ENCODE measurements around the gene COPG1.

COPG1 gene

GRCh38 chr3:129231331-129232119 is 17.9 kb upstream of the COPG1 start:
- Histone ChIP-seq H3K9me2 (replicated peaks; ENCODE audit: low read depth, low read length) (no peaks in the 10 kb centered on the region), H3K27me3 (ENCODE audit: insufficient read depth, low read length, poor library complexity, severe bottlenecking) (no peaks in the 10 kb centered on the region), H3K9me3 (ENCODE audit: insufficient read depth, low read depth, low read length) (no peaks in the 10 kb centered on the region), H3K79me2 (ENCODE audit: insufficient read depth, low read length) (no peaks in the 10 kb centered on the region), H3K4me2 (ENCODE audit: low read depth, low read length, poor library complexity, severe bottlenecking) (no peak overlapping the region), H3K4me3 (ENCODE audit: low read length, poor library complexity, severe bottlenecking) (no peak overlapping the region), H4K20me1 (ENCODE audit: insufficient read depth, low read length, poor library complexity, severe bottlenecking) (no peaks in the 10 kb centered on the region), H2AFZ (ENCODE audit: low read length) (no peak overlapping the region), H3K36me3 (ENCODE audit: insufficient read depth, low read length) (no peaks in the 10 kb centered on the region), H3K4me1 (ENCODE audit: insufficient read depth, low read length, poor library complexity, severe bottlenecking) (peaks cover 10% of the 10 kb centered on the region), H3F3A (ENCODE audit: low read depth) (no peaks in the 10 kb centered on the region), H3K9ac (ENCODE audit: low read depth, low read length, poor library complexity, severe bottlenecking) (no peak overlapping the region)
- TF ChIP-seq EZH2phosphoT487 (IDR thresholded peaks at IDR 0.05; ENCODE audit: borderline replicate concordance) (no peak), CTCF (conservative IDR thresholded peaks at IDR 0.05; ENCODE audit: low read length) (no peak)

DNA sequence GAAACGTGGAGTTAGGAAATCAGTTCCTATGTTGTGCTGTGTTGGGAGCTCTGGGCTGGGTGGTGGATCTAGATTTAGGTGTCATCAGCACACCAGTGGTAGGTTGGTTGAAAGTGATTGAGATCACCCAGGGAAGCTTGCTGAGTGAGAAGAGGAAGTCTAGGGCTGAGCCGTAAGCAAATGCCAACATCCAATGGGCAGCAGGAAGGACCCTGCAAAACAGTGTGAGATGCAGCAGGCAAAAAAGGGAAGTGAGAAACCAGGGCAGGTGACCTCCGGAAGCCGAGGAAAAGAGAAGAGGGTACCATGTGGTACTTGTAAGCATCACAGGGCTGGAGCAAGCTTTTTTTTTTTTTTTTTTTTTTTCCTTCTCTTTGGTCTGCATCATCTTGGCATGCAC is 15.9 kb upstream of the COPG1 start:
- Histone ChIP-seq H3K4me1 (ENCODE audit: insufficient read depth, low read length, poor library complexity, severe bottlenecking) (peaks cover 8% of the 10 kb centered on the region), H4K20me1 (ENCODE audit: insufficient read depth, low read length, poor library complexity, severe bottlenecking) (no peaks in the 10 kb centered on the region), H3K27me3 (ENCODE audit: insufficient read depth, low read length, poor library complexity, severe bottlenecking) (no peaks in the 10 kb centered on the region), H2AFZ (ENCODE audit: low read length) (no peak overlapping the region), H3K9me2 (replicated peaks; ENCODE audit: low read depth, low read length) (no peaks in the 10 kb centered on the region), H3K79me2 (ENCODE audit: insufficient read depth, low read length) (no peaks in the 10 kb centered on the region), H3K4me2 (ENCODE audit: low read depth, low read length, poor library complexity, severe bottlenecking) (no peak overlapping the region), H3K36me3 (ENCODE audit: insufficient read depth, low read length) (no peaks in the 10 kb centered on the region), H3K4me3 (ENCODE audit: low read length, poor library complexity, severe bottlenecking) (no peak overlapping the region), H3F3A (ENCODE audit: low read depth) (no peaks in the 10 kb centered on the region), H3K9ac (ENCODE audit: low read depth, low read length, poor library complexity, severe bottlenecking) (no peak overlapping the region), H3K9me3 (ENCODE audit: insufficient read depth, low read depth, low read length) (no peaks in the 10 kb centered on the region)
- TF ChIP-seq EZH2phosphoT487 (IDR thresholded peaks at IDR 0.05; ENCODE audit: borderline replicate concordance) (no peak), CTCF (conservative IDR thresholded peaks at IDR 0.05; ENCODE audit: low read length) (no peak)

- no peaks in the 10 kb centered on the region for H4K20me1 ChIP-seq (ENCODE audit: insufficient read depth, low read length, poor library complexity, severe bottlenecking)
- no peaks in the 10 kb centered on the region for H3K27me3 ChIP-seq (ENCODE audit: insufficient read depth, low read length, poor library complexity, severe bottlenecking)
- no peaks in the 10 kb centered on the region for H3K36me3 ChIP-seq (ENCODE audit: insufficient read depth, low read length)
- H2AFZ ChIP-seq (ENCODE audit: low read length): no peak overlapping the region; the same call in 1 of the 2 replicates
- H3K9ac ChIP-seq (ENCODE audit: low read depth, low read length, poor library complexity, severe bottlenecking): no peak overlapping the region
- no peaks in the 10 kb centered on the region for H3K9me3 ChIP-seq (ENCODE audit: insufficient read depth, low read depth, low read length)
- H3K4me3 ChIP-seq (ENCODE audit: low read length, poor library complexity, severe bottlenecking): no peak overlapping the region
- H3K4me2 ChIP-seq (ENCODE audit: low read depth, low read length, poor library complexity, severe bottlenecking): no peak overlapping the region
- H3K4me1 ChIP-seq (ENCODE audit: insufficient read depth, low read length, poor library complexity, severe bottlenecking): no peaks in the 10 kb centered on the region
- no peaks in the 10 kb centered on the region for H3K9me2 ChIP-seq (replicated peaks; ENCODE audit: low read depth, low read length)
- TF ChIP-seq CTCF (conservative IDR thresholded peaks at IDR 0.05; ENCODE audit: low read length): no peak
- TF ChIP-seq EZH2phosphoT487 (IDR thresholded peaks at IDR 0.05; ENCODE audit: borderline replicate concordance): no peak
- H3F3A ChIP-seq (ENCODE audit: low read depth): no peaks in the 10 kb centered on the region
- no peaks in the 10 kb centered on the region for H3K79me2 ChIP-seq (ENCODE audit: insufficient read depth, low read length)
Observed at GRCh38 chr3:129234441-129234840, 15.0 kb upstream of the COPG1 start.
